Measurements from ENCODE around the gene ZNF407. TPM values are rescaled to one million over a fixed set of nuclear protein-coding genes. Genes with fewer than 3 reads are reported as not detected.

ZNF407 gene
- polyA plus RNA-seq, 1 experiment = 2.8 TPM

DNA sequence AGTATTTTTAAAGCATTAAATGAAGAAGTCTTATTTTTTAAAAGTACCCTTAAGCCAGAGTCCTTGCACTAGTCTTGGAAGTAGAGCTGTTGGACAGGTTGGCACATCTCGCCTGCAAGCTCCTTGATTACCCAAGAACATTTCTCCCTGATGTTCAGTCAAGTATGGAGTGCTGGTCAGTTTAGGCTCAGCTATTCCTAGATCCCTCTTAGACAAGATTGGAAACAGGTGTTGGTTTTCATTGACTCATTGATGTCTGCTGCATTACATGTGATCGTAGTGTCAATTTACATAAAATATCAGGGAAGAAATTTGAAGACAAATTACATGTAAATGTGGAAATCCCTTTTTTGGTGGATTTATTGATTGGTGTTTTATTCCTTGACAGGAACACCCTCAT lies 170.4 kb downstream of the ZNF407 start:
- POLR2A ChIA-PET = no interaction called here
- Histone ChIP-seq H3K27me3 (ENCODE audit: control insufficient read depth, insufficient read depth, low read length) (no peaks in the 10 kb centered on the region), H3K36me3 (ENCODE audit: control insufficient read depth, insufficient read depth, low read length) (no peaks in the 10 kb centered on the region), H3K4me3 (ENCODE audit: low read depth, low read length) (no peak overlapping the region)
- CTCF ChIA-PET = no interaction called here
- TF ChIP-seq, protein P1, sequence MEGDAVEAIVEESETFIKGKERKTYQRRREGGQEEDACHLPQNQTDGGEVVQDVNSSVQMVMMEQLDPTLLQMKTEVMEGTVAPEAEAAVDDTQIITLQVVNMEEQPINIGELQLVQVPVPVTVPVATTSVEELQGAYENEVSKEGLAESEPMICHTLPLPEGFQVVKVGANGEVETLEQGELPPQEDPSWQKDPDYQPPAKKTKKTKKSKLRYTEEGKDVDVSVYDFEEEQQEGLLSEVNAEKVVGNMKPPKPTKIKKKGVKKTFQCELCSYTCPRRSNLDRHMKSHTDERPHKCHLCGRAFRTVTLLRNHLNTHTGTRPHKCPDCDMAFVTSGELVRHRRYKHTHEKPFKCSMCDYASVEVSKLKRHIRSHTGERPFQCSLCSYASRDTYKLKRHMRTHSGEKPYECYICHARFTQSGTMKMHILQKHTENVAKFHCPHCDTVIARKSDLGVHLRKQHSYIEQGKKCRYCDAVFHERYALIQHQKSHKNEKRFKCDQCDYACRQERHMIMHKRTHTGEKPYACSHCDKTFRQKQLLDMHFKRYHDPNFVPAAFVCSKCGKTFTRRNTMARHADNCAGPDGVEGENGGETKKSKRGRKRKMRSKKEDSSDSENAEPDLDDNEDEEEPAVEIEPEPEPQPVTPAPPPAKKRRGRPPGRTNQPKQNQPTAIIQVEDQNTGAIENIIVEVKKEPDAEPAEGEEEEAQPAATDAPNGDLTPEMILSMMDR (IDR thresholded peaks at IDR 0.05; ENCODE audit: insufficient read depth, low read depth, low read length) = no peak
- DNase-seq (ENCODE audit: low read depth) = no peak

DNA sequence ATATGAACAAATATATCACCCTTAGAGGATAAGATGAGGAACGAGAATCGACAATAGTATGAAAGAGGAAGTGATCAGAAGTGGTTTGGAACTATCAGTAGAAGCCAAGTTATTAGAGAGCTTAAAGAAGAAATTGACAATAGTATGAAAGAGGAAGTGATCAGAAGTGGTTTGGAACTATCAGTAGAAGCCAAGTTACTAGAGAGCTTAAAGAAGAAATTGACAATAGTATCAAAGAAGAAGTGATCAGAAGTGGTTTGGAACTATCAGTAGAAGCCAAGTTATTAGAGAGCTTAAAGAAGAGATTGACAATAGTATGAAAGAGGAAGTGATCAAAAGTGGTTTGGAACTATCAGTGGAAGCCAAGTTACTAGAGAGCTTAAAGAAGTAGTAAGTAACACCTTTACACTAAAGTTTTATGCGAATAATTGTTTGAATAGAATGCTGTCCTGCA lies 175.5 kb downstream of the ZNF407 start:
- no peaks in the 10 kb centered on the region for H3K27me3 ChIP-seq (ENCODE audit: control insufficient read depth, insufficient read depth, low read length)
- TF ChIP-seq, protein P1 (IDR thresholded peaks at IDR 0.05; ENCODE audit: insufficient read depth, low read depth, low read length) = no peak
- no peak for DNase-seq (ENCODE audit: low read depth)
- POLR2A ChIA-PET = no interaction called here
- H3K4me3 ChIP-seq (ENCODE audit: low read depth, low read length) = no peak overlapping the region
- no peaks in the 10 kb centered on the region for H3K36me3 ChIP-seq (ENCODE audit: control insufficient read depth, insufficient read depth, low read length)
- CTCF ChIA-PET = interaction anchor here (1.2 kb wide), 1 partner anchor 11 kb away, joined by 5 read pairs; no protein-coding TSS in a partner anchor

DNA sequence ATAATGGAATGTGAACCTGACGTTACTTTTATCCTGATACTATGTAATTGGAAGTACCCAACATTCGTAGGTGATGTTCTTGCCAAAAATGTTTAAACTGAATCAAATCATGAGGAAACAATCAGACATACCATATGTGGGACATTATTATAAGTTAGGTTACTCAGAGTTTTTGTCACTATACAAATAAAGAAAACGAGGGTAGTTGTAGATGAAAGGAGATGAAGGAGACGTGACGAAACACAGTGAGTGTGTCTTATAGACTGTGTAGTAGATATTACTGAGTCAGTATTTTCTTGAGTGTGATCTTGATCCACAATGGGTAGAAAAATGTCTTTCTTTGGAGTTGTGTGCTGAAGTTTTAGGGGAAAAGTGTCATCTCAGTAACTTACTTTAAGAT lies 176.8 kb downstream of the ZNF407 start:
- no peak for DNase-seq (ENCODE audit: low read depth)
- no peak overlapping the region for H3K4me3 ChIP-seq (ENCODE audit: low read depth, low read length)
- POLR2A ChIA-PET = no interaction called here

DNA sequence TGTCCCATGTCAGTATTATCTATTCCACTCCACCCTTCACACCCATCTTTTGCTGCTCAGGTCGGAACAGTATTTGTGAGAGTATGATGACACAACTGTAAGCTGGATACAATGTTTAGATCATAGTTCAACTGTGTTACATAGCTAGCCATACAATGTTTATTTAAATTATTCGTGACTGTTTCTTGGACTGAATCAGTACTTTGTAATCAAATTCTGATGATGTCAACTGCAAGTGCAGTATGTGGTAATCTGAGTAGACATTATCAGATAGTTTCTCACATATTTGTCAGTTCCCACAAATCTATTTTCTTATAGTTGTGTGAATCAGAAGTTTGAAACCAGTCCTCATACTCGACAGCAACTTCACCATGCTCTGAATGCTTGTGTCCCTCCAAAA lies 177.6 kb downstream of the ZNF407 start:
- no peaks in the 10 kb centered on the region for H3K36me3 ChIP-seq (ENCODE audit: control insufficient read depth, insufficient read depth, low read length)
- CTCF ChIA-PET = no interaction called here
- POLR2A ChIA-PET = no interaction called here

More for the DNA sequence above, 176.8 kb downstream of the ZNF407 start:
- no peaks in the 10 kb centered on the region for H3K27me3 ChIP-seq (ENCODE audit: control insufficient read depth, insufficient read depth, low read length)
- H3K36me3 ChIP-seq (ENCODE audit: control insufficient read depth, insufficient read depth, low read length) = no peaks in the 10 kb centered on the region
- CTCF ChIA-PET = no interaction called here
- TF ChIP-seq, protein P1 (IDR thresholded peaks at IDR 0.05; ENCODE audit: insufficient read depth, low read depth, low read length) = no peak

DNA sequence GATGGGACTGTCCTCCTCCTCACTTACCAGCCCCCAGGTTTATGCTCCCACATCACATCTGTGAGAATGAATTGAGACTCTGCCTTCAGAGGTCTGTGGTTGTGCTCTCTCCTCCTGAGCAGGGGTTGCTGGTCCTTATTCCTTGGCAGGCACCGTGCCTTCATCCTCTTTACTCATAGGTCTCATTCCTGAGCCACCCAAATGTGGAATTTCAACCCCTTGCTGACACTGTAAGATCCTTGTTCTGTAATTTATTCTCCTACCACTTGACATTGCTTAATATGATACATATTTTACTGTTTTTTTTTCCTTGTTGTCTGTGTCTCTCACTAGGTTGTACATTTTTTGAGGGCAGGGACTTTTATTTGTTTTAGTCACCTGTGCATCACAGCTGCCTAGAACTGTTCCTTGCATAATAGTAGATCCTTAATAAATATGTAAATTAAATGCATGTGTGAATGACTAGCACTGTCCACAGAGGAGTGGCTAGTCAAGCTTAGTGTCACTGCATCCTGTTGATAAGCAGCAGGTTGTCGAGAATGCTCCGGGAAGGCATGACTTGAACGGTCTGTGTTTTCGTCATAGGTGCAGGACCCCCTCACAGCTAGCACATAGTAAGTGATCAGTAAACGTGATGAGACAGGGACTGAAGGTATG lies 180.6 kb downstream of the ZNF407 start:
- POLR2A ChIA-PET = no interaction called here

More for the DNA sequence above, 177.6 kb downstream of the ZNF407 start:
- TF ChIP-seq, protein P1 (IDR thresholded peaks at IDR 0.05; ENCODE audit: insufficient read depth, low read depth, low read length) = no peak
- no peak overlapping the region for H3K4me3 ChIP-seq (ENCODE audit: low read depth, low read length)
- DNase-seq (ENCODE audit: low read depth) = no peak
- H3K27me3 ChIP-seq (ENCODE audit: control insufficient read depth, insufficient read depth, low read length) = no peaks in the 10 kb centered on the region

More for the DNA sequence above, 180.6 kb downstream of the ZNF407 start:
- TF ChIP-seq, protein P1 (IDR thresholded peaks at IDR 0.05; ENCODE audit: insufficient read depth, low read depth, low read length) = no peak
- Histone ChIP-seq H3K4me3 (ENCODE audit: low read depth, low read length) (no peak overlapping the region), H3K36me3 (ENCODE audit: control insufficient read depth, insufficient read depth, low read length) (no peaks in the 10 kb centered on the region), H3K27me3 (ENCODE audit: control insufficient read depth, insufficient read depth, low read length) (no peaks in the 10 kb centered on the region)
- DNase-seq (ENCODE audit: low read depth) = no peak
- CTCF ChIA-PET = no interaction called here
